ENCODE data around the gene CCDC171.
"Not testable (repeated sequence)": the region's sequence is repeated elsewhere in the genome, so short reads cannot be mapped to it uniquely, and the experiment has no call there.

The CCDC171 gene

GRCh38 chr9:15592940-15593339, 40.1 kb downstream of the CCDC171 start:
- H3K27me3 Mint-ChIP-seq, H3K4me1 Mint-ChIP-seq, H3K9me3 Mint-ChIP-seq, H3K4me3 Mint-ChIP-seq, CTCF ChIA-PET, H3K36me3 Mint-ChIP-seq, DNase-seq, H3K27ac Mint-ChIP-seq: not testable (repeated sequence)

DNA sequence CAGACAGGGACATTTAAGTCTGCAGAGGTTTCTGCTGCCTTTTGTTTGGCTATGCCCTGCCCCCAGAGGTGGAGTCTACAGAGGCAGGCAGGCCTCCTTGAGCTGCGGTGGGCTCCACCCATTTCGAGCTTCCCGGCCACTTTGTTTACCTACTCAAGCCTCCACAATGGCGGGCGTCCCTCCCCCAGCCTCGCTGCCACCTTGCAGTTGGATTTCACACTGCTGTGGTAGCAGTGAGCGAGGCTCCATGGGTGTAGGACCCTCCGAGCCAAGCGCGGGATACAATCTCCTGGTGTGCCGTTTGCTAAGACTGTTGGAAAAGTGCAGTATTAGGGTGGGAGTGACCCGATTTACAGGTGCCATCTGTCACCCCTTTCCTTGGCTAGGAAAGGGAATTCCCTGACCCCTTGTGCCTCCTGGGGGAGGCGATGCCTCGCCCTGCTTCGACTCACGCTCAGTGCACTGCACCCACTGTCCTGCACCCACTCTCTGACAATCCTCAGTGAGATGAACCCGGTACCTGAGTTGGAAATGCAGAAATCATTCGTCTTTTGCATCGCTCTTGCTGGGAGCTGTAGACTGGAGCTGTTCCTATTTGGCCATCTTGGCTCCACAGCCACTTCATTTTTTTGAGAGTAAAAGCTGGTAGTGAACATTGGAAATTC, 48.0 kb downstream of the CCDC171 start:
- H3K9me3 Mint-ChIP-seq = peaks cover 11% of the 10 kb centered on the region

GRCh38 chr9:15606643-15607472, 54.0 kb downstream of the CCDC171 start:
- CTCF ChIA-PET = interaction anchor here (0.6 to 2.3 kb wide), 12 partner anchors 16 to 503 kb away, joined by 3 to 22 read pairs (median 4); partner anchors contain the start of genes CCDC171 and SNAPC3
- DNase-seq = no peak
- Mint-ChIP-seq H3K4me1 (peaks cover 6% of the 10 kb centered on the region), H3K36me3 (no peaks in the 10 kb centered on the region), H3K27ac (no peak overlapping the region), H3K9me3 (no peaks in the 10 kb centered on the region), H3K27me3 (no peaks in the 10 kb centered on the region), H3K4me3 (no peak overlapping the region)

More for the DNA sequence above, 48.0 kb downstream of the CCDC171 start:
- not testable (repeated sequence) for H3K27me3 Mint-ChIP-seq, H3K4me3 Mint-ChIP-seq, DNase-seq, H3K36me3 Mint-ChIP-seq, H3K4me1 Mint-ChIP-seq
- H3K27ac Mint-ChIP-seq = peak overlapping the region; percentile 19
- CTCF ChIA-PET = interaction anchor here (1.0 kb wide), 1 partner anchor 40 kb away, joined by 3 read pairs; no protein-coding TSS in a partner anchor

- H3K4me3 Mint-ChIP-seq = no peak overlapping the region
- CTCF ChIA-PET = no interaction called here
- no peak overlapping the region for H3K27ac Mint-ChIP-seq
- DNase-seq = no peak
- no peaks in the 10 kb centered on the region for H3K27me3 Mint-ChIP-seq
- H3K4me1 Mint-ChIP-seq = no peaks in the 10 kb centered on the region
- no peaks in the 10 kb centered on the region for H3K36me3 Mint-ChIP-seq
- no peaks in the 10 kb centered on the region for H3K9me3 Mint-ChIP-seq
These were observed 60.1 kb downstream of the CCDC171 start for GRCh38 chr9:15612962-15613361.

GRCh38 chr9:15617782-15618181, 64.9 kb downstream of the CCDC171 start:
- CTCF ChIA-PET = interaction anchor here (0.9 to 1.2 kb wide), 2 partner anchors 10 to 263 kb away, joined by 3 to 5 read pairs; no protein-coding TSS in a partner anchor
- no peak for DNase-seq
- H3K9me3 Mint-ChIP-seq = no peaks in the 10 kb centered on the region
- H3K27ac Mint-ChIP-seq = no peak overlapping the region
- H3K4me1 Mint-ChIP-seq = no peaks in the 10 kb centered on the region
- H3K4me3 Mint-ChIP-seq = no peak overlapping the region
- H3K36me3 Mint-ChIP-seq = no peaks in the 10 kb centered on the region
- H3K27me3 Mint-ChIP-seq = no peaks in the 10 kb centered on the region

DNA sequence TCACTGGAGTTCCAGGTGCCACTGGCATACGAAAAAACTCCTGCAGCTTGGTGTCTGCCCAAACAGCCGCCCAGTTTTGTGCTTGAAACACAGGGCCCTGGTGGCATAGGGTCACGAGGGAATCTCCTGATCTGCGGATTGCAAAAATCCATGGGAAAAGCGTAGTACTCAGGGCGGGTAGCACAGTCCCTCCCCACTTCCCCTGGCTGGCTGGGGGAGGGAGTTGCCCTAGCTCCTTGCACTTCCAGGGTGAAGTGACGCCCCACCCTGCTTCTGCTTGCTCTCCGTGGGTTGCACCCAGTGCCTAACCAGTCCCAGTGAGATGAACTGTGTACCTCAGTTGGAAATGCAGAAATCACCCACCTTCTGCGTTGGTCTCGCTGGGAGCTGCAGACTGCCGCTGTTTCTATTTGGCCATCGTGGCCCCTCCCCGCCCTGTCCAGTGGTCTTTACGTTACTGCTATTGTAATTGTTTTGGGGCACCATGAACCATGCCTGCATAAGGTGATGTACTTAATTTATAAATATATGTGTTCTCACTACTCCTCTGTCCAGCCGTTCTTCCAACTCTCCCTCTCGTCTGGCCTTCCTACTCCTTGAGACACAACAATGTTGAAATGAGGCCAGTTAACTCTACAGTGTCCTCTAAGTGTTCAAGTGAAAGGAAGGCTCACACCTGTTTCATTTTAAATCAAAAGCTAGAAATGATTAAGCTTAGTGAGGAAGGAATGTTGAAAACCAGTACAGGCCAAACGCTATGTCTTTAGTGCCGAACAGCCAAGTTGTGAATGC, 65.9 kb downstream of the CCDC171 start:
- CTCF ChIA-PET = interaction anchor here (0.9 to 1.3 kb wide), 3 partner anchors 11 to 264 kb away, joined by 3 to 5 read pairs (median 3); no protein-coding TSS in a partner anchor
- H3K36me3 Mint-ChIP-seq = no peaks in the 10 kb centered on the region
- no peak overlapping the region for H3K27ac Mint-ChIP-seq
- DNase-seq = no peak
- H3K27me3 Mint-ChIP-seq = no peaks in the 10 kb centered on the region
- no peaks in the 10 kb centered on the region for H3K9me3 Mint-ChIP-seq
- no peak overlapping the region for H3K4me3 Mint-ChIP-seq
- H3K4me1 Mint-ChIP-seq = no peaks in the 10 kb centered on the region

GRCh38 chr9:15622318-15622971, 69.6 kb downstream of the CCDC171 start:
- Mint-ChIP-seq H3K27ac (no peak overlapping the region), H3K27me3 (no peaks in the 10 kb centered on the region), H3K4me3 (no peak overlapping the region), H3K36me3 (peaks cover 1% of the 10 kb centered on the region), H3K9me3 (no peaks in the 10 kb centered on the region), H3K4me1 (no peaks in the 10 kb centered on the region)
- CTCF ChIA-PET = interaction anchor here (0.6 to 1.1 kb wide), 4 partner anchors 15 to 122 kb away, joined by 3 to 5 read pairs (median 3); partner anchors contain the start of gene CCDC171
- DNase-seq = no peak

- Mint-ChIP-seq H3K4me1 (no peaks in the 10 kb centered on the region), H3K36me3 (no peaks in the 10 kb centered on the region), H3K27ac (no peak overlapping the region), H3K27me3 (no peaks in the 10 kb centered on the region), H3K4me3 (no peak overlapping the region), H3K9me3 (no peaks in the 10 kb centered on the region)
- CTCF ChIA-PET = no interaction called here
- DNase-seq = no peak
These were observed 82.9 kb downstream of the CCDC171 start for GRCh38 chr9:15635752-15636151.

DNA sequence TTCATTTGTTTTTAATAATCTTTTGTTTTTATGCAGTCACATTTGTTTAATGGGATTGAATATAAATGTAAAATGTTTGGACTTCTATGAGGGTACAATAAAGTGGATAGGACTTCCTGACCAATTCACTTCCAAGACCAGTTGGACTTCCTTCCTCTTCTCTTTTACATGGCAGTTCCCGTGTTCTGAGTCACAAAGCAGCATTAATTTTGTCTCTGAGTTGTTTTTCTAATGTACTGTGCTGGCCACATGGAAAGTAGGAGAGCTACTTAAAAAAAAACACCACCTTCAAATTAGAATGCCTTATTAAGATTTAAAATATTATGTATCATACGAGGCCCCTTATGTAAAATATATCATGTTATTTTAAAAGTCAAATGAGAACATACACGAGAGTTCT, 87.3 kb downstream of the CCDC171 start:
- no peaks in the 10 kb centered on the region for H3K4me1 Mint-ChIP-seq
- no peaks in the 10 kb centered on the region for H3K27me3 Mint-ChIP-seq
- no peak for DNase-seq
- H3K36me3 Mint-ChIP-seq = no peaks in the 10 kb centered on the region
- CTCF ChIA-PET = interaction anchor here (1.1 to 1.2 kb wide), 2 partner anchors 39 to 87 kb away, joined by 3 read pairs; no protein-coding TSS in a partner anchor
- no peaks in the 10 kb centered on the region for H3K9me3 Mint-ChIP-seq
- no peak overlapping the region for H3K4me3 Mint-ChIP-seq
- no peak overlapping the region for H3K27ac Mint-ChIP-seq

DNA sequence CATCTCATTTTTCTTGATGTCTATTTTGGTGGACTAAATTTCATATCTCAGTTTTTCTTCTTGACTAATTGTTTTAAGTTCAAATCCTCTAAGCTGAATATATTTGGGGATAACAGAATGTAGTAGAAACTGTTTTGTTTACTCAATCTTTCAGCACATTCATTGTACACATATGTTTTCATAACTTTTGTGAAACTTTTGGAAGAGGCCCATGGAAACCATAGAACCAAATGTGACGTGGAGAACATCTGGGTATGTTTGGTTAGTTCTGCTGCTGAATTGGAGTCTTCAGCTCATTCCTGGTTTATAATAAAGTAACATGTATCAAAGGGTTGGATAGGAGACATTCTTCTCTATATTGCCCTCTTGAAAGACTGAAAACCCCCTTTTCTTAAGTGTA, 88.4 kb downstream of the CCDC171 start:
- CTCF ChIA-PET = interaction anchor here (1.0 to 1.2 kb wide), 5 partner anchors 40 to 135 kb away, joined by 3 to 5 read pairs (median 3); partner anchors contain the start of gene CCDC171
- H3K27me3 Mint-ChIP-seq = no peaks in the 10 kb centered on the region

DNA sequence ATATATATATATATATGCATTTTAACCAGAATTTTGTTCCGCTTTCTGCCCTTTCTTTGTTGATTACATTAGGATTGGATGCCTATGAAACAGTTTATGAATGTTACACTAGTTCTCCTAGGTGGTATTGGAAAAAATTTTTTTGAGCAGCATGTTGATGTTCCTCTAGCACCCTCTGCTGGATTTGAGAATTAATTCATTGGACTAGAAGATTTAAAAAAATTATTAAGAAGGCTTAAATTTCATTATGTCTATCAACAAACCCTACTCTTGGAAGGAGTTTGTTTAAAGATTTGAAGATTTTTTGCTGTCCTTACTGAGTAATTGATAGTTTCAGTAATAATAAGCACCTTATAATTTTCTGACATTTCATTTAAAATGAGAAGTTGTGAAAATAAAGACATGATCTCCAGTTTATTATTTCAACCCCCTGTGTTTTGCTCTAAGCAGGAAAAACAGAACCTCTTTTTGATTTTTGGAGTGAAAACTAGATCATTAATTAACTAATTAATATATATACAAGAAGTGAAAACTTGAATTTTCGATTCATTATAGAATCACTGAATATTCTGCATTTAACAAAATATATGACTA, 89.6 kb downstream of the CCDC171 start:
- CTCF ChIA-PET = interaction anchor here (1.0 to 1.1 kb wide), 2 partner anchors 90 to 137 kb away, joined by 3 read pairs; partner anchors contain the start of gene CCDC171
- H3K4me1 Mint-ChIP-seq = no peaks in the 10 kb centered on the region
- H3K27ac Mint-ChIP-seq = no peak overlapping the region
- no peaks in the 10 kb centered on the region for H3K36me3 Mint-ChIP-seq
- no peak overlapping the region for H3K4me3 Mint-ChIP-seq
- no peaks in the 10 kb centered on the region for H3K27me3 Mint-ChIP-seq
- DNase-seq = no peak
- H3K9me3 Mint-ChIP-seq = no peaks in the 10 kb centered on the region

More for the DNA sequence above, 88.4 kb downstream of the CCDC171 start:
- Mint-ChIP-seq H3K4me1 (no peaks in the 10 kb centered on the region), H3K27ac (no peak overlapping the region), H3K9me3 (no peaks in the 10 kb centered on the region), H3K36me3 (no peaks in the 10 kb centered on the region), H3K4me3 (no peak overlapping the region)
- DNase-seq = no peak

- CTCF ChIA-PET = no interaction called here
- no peak overlapping the region for H3K27ac Mint-ChIP-seq
These were observed 117.4 kb downstream of the CCDC171 start for GRCh38 chr9:15670246-15670645.

GRCh38 chr9:15670894-15671293, 118.1 kb downstream of the CCDC171 start:
- CTCF ChIA-PET = no interaction called here
- no peak overlapping the region for H3K27ac Mint-ChIP-seq
- no peak for DNase-seq
- H3K4me3 Mint-ChIP-seq = no peak overlapping the region
- no peaks in the 10 kb centered on the region for H3K4me1 Mint-ChIP-seq
- H3K27me3 Mint-ChIP-seq = no peaks in the 10 kb centered on the region
- no peaks in the 10 kb centered on the region for H3K36me3 Mint-ChIP-seq
- H3K9me3 Mint-ChIP-seq = peaks cover 5% of the 10 kb centered on the region

More at GRCh38 chr9:15670246-15670645, 117.4 kb downstream of the CCDC171 start:
- H3K4me1 Mint-ChIP-seq = no peaks in the 10 kb centered on the region
- no peaks in the 10 kb centered on the region for H3K27me3 Mint-ChIP-seq
- H3K9me3 Mint-ChIP-seq = peaks cover 5% of the 10 kb centered on the region
- no peak for DNase-seq
- no peaks in the 10 kb centered on the region for H3K36me3 Mint-ChIP-seq
- H3K4me3 Mint-ChIP-seq = no peak overlapping the region
